Osteoblast (primary cell): ENCODE data around the gene SHROOM4. TPM values are rescaled to one million over a fixed set of nuclear protein-coding genes. Genes with fewer than 3 reads are reported as not detected.

Experiments used
- DNase-seq: peaks from one replicate; pipeline ENCODE4 v3.0.0; 2011; ENCODE audit warnings: low spot score, mixed read lengths; ENCODE audit not compliant: insufficient read length; ENCODE audit errors: missing footprints
- H2AFZ ChIP-seq: 2 replicates; pipeline ENCODE4 v1.6.0; 2011; ENCODE audit warnings: mild to moderate bottlenecking, low read length
- H3K27ac ChIP-seq: 2 replicates; pipeline ENCODE4 v1.5.1; 2011; ENCODE audit warnings: mild to moderate bottlenecking, low read depth, low read length, moderate library complexity
- H3K27me3 ChIP-seq: 2 replicates; pipeline ENCODE4 v1.6.0; 2012; ENCODE audit warnings: mild to moderate bottlenecking, control low read depth, inconsistent platforms, low read length, moderate library complexity; ENCODE audit not compliant: insufficient read depth
- H3K36me3 ChIP-seq: 2 replicates; pipeline ENCODE4 v1.5.1; 2011; ENCODE audit warnings: mild to moderate bottlenecking, low read length, control low read depth, moderate library complexity; ENCODE audit not compliant: insufficient read depth
- H3K4me1 ChIP-seq: 2 replicates; pipeline ENCODE4 v1.5.1; 2011; ENCODE audit warnings: mild to moderate bottlenecking, low read length, control low read depth, moderate library complexity; ENCODE audit not compliant: insufficient read depth
- H3K4me2 ChIP-seq: 2 replicates; pipeline ENCODE4 v1.6.0; 2011; ENCODE audit warnings: mild to moderate bottlenecking, low read length; ENCODE audit not compliant: insufficient read depth
- H3K4me3 ChIP-seq: fragments of 200-600 bp; sonication (generic); 3 replicates; pipeline ENCODE4 v1.5.1; 2012; ENCODE audit warnings: mild to moderate bottlenecking, low read length, inconsistent platforms; ENCODE audit not compliant: insufficient read depth
- H3K79me2 ChIP-seq: 2 replicates; pipeline ENCODE4 v1.6.0; 2012; ENCODE audit warnings: mild to moderate bottlenecking, low read length, control low read depth, inconsistent platforms; ENCODE audit not compliant: insufficient read depth
- H3K9me3 ChIP-seq: 2 replicates; pipeline ENCODE4 v1.5.1; 2011; ENCODE audit warnings: low read depth, low read length, control low read depth
- H4K20me1 ChIP-seq: 2 replicates; pipeline ENCODE4 v1.6.0; 2012; ENCODE audit warnings: mild to moderate bottlenecking, low read length, control low read depth; ENCODE audit not compliant: insufficient read depth
- total RNA-seq: library from RNA; depleted of rRNA; stranded (reverse); fragments of >200 nt; gene quantifications from 2 replicates; pipeline ENCODE4 v1.2.3, GENCODE V29; 2012
- TF ChIP-seq, protein P1 (sequence below): IDR thresholded peaks from 2 replicates; pipeline ENCODE4 v1.5.1; 2011; ENCODE audit warnings: mild to moderate bottlenecking, low read depth, low read length, moderate library complexity; ENCODE audit errors: extremely low read depth

Gene SHROOM4
- total RNA-seq, 1 donor = 2.2 TPM

DNA sequence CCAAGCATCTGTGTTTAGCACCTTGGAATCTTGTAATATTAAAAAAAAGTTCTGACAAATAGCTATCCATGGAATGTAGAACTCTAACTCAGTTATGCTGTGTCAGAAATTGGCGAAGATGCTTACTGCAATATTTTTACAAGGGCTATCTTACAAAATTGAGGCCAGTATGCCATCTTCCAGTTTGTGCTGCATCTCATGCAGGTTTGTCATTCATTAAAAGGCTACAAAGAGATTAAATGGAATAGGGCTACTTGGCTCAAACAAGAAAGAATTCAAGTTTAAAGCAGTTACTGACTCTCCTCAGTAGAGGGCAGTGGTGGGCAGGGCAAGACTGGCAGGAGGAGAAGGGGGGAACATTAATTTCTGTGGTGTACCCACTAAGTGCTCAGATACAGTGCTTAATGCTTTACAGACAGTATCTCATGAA, 66.5 kb downstream of the SHROOM4 start:
- TF ChIP-seq, protein P1, sequence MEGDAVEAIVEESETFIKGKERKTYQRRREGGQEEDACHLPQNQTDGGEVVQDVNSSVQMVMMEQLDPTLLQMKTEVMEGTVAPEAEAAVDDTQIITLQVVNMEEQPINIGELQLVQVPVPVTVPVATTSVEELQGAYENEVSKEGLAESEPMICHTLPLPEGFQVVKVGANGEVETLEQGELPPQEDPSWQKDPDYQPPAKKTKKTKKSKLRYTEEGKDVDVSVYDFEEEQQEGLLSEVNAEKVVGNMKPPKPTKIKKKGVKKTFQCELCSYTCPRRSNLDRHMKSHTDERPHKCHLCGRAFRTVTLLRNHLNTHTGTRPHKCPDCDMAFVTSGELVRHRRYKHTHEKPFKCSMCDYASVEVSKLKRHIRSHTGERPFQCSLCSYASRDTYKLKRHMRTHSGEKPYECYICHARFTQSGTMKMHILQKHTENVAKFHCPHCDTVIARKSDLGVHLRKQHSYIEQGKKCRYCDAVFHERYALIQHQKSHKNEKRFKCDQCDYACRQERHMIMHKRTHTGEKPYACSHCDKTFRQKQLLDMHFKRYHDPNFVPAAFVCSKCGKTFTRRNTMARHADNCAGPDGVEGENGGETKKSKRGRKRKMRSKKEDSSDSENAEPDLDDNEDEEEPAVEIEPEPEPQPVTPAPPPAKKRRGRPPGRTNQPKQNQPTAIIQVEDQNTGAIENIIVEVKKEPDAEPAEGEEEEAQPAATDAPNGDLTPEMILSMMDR = peak; percentile 79
- Histone ChIP-seq H2AFZ (no peak overlapping the region), H4K20me1 (no peaks in the 10 kb centered on the region), H3K36me3 (no peaks in the 10 kb centered on the region), H3K4me1 (no peaks in the 10 kb centered on the region), H3K27ac (no peak overlapping the region), H3K4me2 (no peak overlapping the region), H3K79me2 (no peaks in the 10 kb centered on the region), H3K27me3 (no peaks in the 10 kb centered on the region), H3K4me3 (no peak overlapping the region), H3K9me3 (no peaks in the 10 kb centered on the region)
- DNase-seq = peak; percentile 34

DNA sequence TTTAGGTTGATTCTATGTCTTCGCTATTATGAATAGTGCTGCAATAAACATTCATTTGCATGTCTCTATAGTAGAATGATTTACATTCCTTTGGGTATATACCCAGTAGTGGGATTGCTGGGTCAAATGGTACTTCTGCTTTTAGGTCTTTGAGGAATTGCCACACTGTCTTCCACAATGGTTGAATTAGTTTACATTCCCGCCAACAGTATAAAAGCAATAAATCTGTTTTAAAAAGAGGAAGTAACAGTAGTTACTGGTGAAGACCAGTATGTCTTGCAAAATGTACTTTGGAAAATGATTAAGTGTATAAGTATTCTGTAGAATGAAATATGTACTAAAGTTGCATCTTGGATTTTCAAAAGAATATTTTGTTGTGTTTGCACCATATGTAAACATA, 77.3 kb downstream of the SHROOM4 start:
- Histone ChIP-seq H3K4me2 (no peak overlapping the region), H3K4me1 (no peaks in the 10 kb centered on the region), H3K36me3 (no peaks in the 10 kb centered on the region), H2AFZ (no peak overlapping the region), H3K27ac (no peak overlapping the region), H3K27me3 (no peaks in the 10 kb centered on the region), H3K9me3 (no peaks in the 10 kb centered on the region), H4K20me1 (no peaks in the 10 kb centered on the region), H3K79me2 (no peaks in the 10 kb centered on the region), H3K4me3 (no peak overlapping the region)
- TF ChIP-seq, protein P1 = no peak
- DNase-seq = no peak

DNA sequence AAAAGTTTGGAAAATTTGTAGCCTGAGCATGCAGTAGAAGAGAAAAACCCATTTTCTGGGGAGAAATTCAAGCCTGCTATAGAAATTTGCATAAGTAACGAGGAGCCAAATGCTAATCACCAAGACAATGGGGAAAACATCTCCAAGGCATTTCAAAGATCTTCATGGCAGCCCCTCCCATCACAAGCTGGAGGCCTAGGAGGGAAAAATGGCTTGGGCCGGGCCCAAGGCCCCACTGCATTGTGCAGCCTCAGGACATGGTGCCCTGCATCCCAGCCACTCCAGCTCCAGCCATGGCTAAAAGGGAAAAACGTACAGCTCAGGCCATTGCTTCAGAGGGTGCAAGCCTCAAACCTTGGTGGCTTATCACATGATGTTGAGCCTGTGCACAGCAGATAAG, 87.7 kb downstream of the SHROOM4 start:
- no peak overlapping the region for H2AFZ ChIP-seq
- H3K79me2 ChIP-seq = no peaks in the 10 kb centered on the region
- peaks cover 5% of the 10 kb centered on the region for H4K20me1 ChIP-seq
- no peak overlapping the region for H3K27ac ChIP-seq
- no peaks in the 10 kb centered on the region for H3K27me3 ChIP-seq
- no peak overlapping the region for H3K4me3 ChIP-seq
- no peaks in the 10 kb centered on the region for H3K9me3 ChIP-seq
- no peak for DNase-seq
- no peak overlapping the region for H3K4me2 ChIP-seq
- no peaks in the 10 kb centered on the region for H3K36me3 ChIP-seq
- TF ChIP-seq, protein P1 = no peak
- peaks cover 12% of the 10 kb centered on the region for H3K4me1 ChIP-seq

DNA sequence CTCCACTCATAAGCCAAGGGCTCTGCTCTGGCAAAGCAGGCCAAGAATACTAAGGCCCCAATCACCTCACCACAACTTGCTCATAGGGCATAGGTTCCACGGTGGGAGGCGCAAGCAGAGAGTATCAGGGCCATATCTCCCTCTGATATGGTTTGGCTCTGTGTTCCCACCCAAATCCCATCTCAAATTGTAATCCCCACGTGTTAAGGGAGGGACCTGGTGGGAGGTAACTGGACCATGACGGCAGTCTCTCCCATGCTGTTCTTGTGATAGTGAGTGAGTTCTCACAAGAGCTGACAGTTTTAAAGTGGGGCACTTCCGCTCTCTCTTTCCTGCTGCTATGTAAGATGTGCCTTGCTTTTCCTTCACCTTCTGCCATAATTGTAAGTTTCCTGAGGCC, 88.7 kb downstream of the SHROOM4 start:
- Histone ChIP-seq H3K36me3 (no peaks in the 10 kb centered on the region), H2AFZ (no peak overlapping the region), H3K27me3 (no peaks in the 10 kb centered on the region), H3K4me3 (no peak overlapping the region), H3K79me2 (no peaks in the 10 kb centered on the region), H3K9me3 (no peaks in the 10 kb centered on the region), H3K27ac (no peak overlapping the region), H4K20me1 (peaks cover 5% of the 10 kb centered on the region), H3K4me1 (peaks cover 12% of the 10 kb centered on the region), H3K4me2 (no peak overlapping the region)
- TF ChIP-seq, protein P1 = no peak
- DNase-seq = no peak
